ENCODE measurements around the gene NAP1L4. TPM values are rescaled to one million over a fixed set of nuclear protein-coding genes. Genes with fewer than 3 reads are reported as not detected.

Gene NAP1L4
- total and polyA plus RNA-seq, 2 experiments from 2014 or later, result 68.8 to 121 TPM

DNA sequence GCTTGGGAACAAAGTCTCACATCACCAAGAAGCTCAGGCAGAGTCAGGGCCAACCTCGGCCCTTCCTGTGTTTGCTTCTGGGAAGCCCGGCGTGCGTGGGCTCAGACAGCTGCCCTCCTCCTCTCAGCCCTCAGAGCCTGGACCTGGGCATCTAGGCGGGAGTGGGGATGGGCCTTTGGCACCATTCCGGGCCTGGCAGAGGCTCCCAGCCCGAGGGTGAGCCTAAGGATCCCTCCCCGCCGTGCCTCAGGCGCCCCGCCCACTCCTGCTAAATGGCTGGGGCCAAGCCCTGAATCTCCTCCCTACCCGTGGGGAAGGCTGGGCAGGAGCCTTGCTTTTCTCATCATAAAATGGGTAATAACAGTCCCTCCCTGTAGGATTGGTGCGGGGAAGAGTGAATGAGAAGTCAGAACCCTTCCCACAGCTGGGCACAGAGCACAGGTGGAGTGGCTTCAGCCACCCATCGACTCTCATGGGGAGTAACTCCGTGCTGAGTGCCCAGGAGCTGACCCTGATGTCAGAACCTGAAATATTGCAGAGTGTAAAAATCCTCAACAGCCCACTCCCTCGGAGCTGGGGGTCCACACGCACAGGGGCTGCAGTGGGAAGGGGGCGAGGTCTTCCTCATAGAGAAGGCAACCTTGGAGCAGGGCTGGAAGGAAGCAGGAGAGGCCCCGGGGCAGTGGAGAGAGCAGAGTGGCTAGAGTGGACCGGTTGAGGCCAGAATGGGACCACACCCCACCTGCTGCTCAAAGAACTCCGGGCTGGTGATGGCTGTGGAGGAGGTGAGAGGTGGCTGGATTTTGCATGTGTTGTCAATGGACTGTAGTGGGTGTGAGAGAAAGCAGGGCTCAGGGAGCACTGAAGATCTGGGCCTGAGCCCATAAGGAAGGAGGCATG lies 87.7 kb downstream of the NAP1L4 start:
- Histone ChIP-seq H3K4me2 (ENCODE audit: unreplicated experiment) (no peak overlapping the region), H3K9me3 (ENCODE audit: low read depth) (no peaks in the 10 kb centered on the region), H4K20me1 (ENCODE audit: insufficient read depth) (no peaks in the 10 kb centered on the region), H3K4me1 (ENCODE audit: insufficient read depth) (no peaks in the 10 kb centered on the region), H3K27ac (no peak overlapping the region), H3K9me2 (ENCODE audit: insufficient read depth) (no peaks in the 10 kb centered on the region), H2AFZ (no peak overlapping the region), H3K9ac (no peak overlapping the region), H3F3A (ENCODE audit: insufficient read depth) (no peaks in the 10 kb centered on the region), H3K4me3 (no peak overlapping the region), H3K36me3 (ENCODE audit: low read depth) (no peaks in the 10 kb centered on the region), H3K79me2 (ENCODE audit: insufficient read depth) (no peaks in the 10 kb centered on the region), H3K27me3 (replicated peaks; ENCODE audit: insufficient read depth) (no peaks in the 10 kb centered on the region)
- 75% methylated on average over 19 to 21 of the region's 21 CpGs for WGBS, 2 experiments (ENCODE audit: low coverage in 1 of 2, low lambda C conversion rate in 2 of 2, missing lambda C conversion rate in 2 of 2)
- TF ChIP-seq EZH2 (IDR thresholded peaks at IDR 0.05; ENCODE audit: insufficient read depth, poor library complexity, severe bottlenecking) (no peak), EZH2phosphoT487 (IDR thresholded peaks at IDR 0.05; ENCODE audit: insufficient read depth, low read depth) (no peak)
- no peak for DNase-seq
- in situ Hi-C loops (cut with MboI), result no loop called here

DNA sequence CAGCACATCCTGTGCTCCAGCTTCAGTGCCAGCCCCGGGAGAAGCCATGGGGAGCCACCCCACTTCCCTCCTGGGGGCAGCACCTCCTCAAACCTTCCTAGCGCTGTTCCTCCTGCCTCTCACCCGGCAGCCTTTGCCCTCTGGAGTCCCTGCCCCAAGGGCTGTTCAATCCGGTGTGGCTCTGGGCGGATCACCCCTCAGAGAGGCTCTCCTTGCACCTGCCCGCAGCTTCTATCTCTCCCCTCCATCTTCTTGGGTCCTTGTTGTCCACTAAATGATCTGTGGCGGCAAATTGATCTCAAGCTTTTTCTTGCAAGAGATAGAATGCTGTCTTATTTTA lies 88.5 kb downstream of the NAP1L4 start:
- TF ChIP-seq EZH2 (IDR thresholded peaks at IDR 0.05; ENCODE audit: insufficient read depth, poor library complexity, severe bottlenecking) (no peak), EZH2phosphoT487 (IDR thresholded peaks at IDR 0.05; ENCODE audit: insufficient read depth, low read depth) (no peak)
- no peak overlapping the region for H3K4me3 ChIP-seq
- 89 to 99% methylated on average over 6 to 7 of the region's 7 CpGs for WGBS, 2 experiments (ENCODE audit: low coverage in 1 of 2, low lambda C conversion rate in 2 of 2, missing lambda C conversion rate in 2 of 2)
- no peak overlapping the region for H3K27ac ChIP-seq
- no peak overlapping the region for H2AFZ ChIP-seq
- no peaks in the 10 kb centered on the region for H3K79me2 ChIP-seq (ENCODE audit: insufficient read depth)
- H3K36me3 ChIP-seq (ENCODE audit: low read depth), result no peaks in the 10 kb centered on the region
- H3K27me3 ChIP-seq (replicated peaks; ENCODE audit: insufficient read depth), result no peaks in the 10 kb centered on the region
- H3K9ac ChIP-seq, result no peak overlapping the region
- H3K9me3 ChIP-seq (ENCODE audit: low read depth), result no peaks in the 10 kb centered on the region
- DNase-seq, result no peak
- in situ Hi-C loops (cut with MboI), result no loop called here
- no peaks in the 10 kb centered on the region for H3F3A ChIP-seq (ENCODE audit: insufficient read depth)
- H4K20me1 ChIP-seq (ENCODE audit: insufficient read depth), result no peaks in the 10 kb centered on the region
- H3K9me2 ChIP-seq (ENCODE audit: insufficient read depth), result no peaks in the 10 kb centered on the region
- H3K4me1 ChIP-seq (ENCODE audit: insufficient read depth), result peaks cover 5% of the 10 kb centered on the region; the same call in 1 of the 2 replicates
- H3K4me2 ChIP-seq (ENCODE audit: unreplicated experiment), result no peak overlapping the region

DNA sequence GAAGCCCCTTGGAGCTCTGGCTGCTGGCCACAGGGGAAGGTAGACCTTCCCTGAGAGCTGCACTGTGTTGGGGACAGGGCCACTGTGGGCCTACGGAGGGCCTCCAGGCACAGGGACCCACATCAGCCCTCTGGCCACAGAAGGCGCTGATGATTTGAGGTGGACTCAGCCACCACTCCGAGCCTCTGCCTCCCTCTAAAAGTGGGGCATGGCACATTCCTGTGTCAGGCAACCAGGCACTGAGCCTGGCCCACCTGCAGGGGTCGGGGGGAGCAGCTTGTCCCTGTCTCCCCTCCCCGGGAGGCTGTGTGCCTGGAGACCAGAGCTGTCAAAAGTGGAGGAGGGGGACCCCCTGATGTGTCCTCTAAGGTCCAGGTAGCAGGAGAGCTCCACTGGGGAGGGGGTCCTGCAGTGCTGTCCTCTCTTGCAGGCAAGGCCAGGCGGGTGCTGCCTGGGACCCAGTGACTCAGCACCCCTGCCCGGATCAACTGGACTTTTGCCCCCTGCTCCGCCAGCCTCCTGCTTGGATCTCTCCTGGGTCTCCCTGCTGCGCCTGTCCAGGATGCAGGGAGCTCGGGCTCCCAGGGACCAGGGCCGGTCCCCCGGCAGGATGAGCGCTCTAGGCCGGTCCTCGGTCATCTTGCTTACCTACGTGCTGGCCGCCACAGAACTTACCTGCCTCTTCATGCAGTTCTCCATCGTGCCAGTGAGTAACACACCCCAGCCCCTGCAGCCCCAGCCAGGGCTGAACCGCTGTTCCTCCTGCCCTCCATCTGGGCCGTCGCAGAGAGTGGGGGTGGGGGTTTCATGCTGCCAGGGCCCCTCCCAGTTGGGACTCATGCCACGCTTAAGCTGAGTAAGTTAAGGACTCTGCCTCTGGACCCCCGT lies 89.1 kb downstream of the NAP1L4 start:
- whole genome bisulfite sequencing, 2 experiments (ENCODE audit: low coverage in 1 of 2, low lambda C conversion rate in 2 of 2, missing lambda C conversion rate in 2 of 2), result 74 to 78% methylated on average over 23 of the region's 23 CpGs
- TF ChIP-seq EZH2 (IDR thresholded peaks at IDR 0.05; ENCODE audit: insufficient read depth, poor library complexity, severe bottlenecking), result no peak
- TF ChIP-seq EZH2phosphoT487 (IDR thresholded peaks at IDR 0.05; ENCODE audit: insufficient read depth, low read depth), result no peak

More for the DNA sequence above, 89.1 kb downstream of the NAP1L4 start:
- in situ Hi-C loops (cut with MboI), result no loop called here
- H3K27ac ChIP-seq, result no peak overlapping the region
- no peaks in the 10 kb centered on the region for H3K36me3 ChIP-seq (ENCODE audit: low read depth)
- H3K9me2 ChIP-seq (ENCODE audit: insufficient read depth), result no peaks in the 10 kb centered on the region
- H3K9me3 ChIP-seq (ENCODE audit: low read depth), result no peaks in the 10 kb centered on the region
- DNase-seq, result no peak
- no peaks in the 10 kb centered on the region for H3K79me2 ChIP-seq (ENCODE audit: insufficient read depth)
- H3F3A ChIP-seq (ENCODE audit: insufficient read depth), result no peaks in the 10 kb centered on the region
- H3K27me3 ChIP-seq (replicated peaks; ENCODE audit: insufficient read depth), result no peaks in the 10 kb centered on the region
- H4K20me1 ChIP-seq (ENCODE audit: insufficient read depth), result no peaks in the 10 kb centered on the region
- peak overlapping the region; percentile 80 for H3K4me2 ChIP-seq (ENCODE audit: unreplicated experiment)
- peak overlapping the region; percentile 80 for H2AFZ ChIP-seq
- H3K4me3 ChIP-seq, result peak overlapping the region; percentile 76
- peak overlapping the region; percentile 84 for H3K9ac ChIP-seq
- peaks cover 10% of the 10 kb centered on the region for H3K4me1 ChIP-seq (ENCODE audit: insufficient read depth)
